HG02885 (cell line): ENCODE data around the gene CD81.

Experiments used
- ATAC-seq: cut with Tn5 transposase; IDR thresholded peaks from one replicate; pipeline ENCODE4 v1.9.1; 2021; ENCODE audit warnings: mild to moderate bottlenecking; ENCODE audit not compliant: unreplicated experiment, poor library complexity

CD81 gene

GRCh38 chr11:2432628-2433071 lies 55.5 kb downstream of the CD81 start:
- no peak for ATAC-seq

GRCh38 chr11:2433106-2433925 lies 56.2 kb downstream of the CD81 start:
- ATAC-seq, result no peak

GRCh38 chr11:2434008-2434407 lies 56.9 kb downstream of the CD81 start:
- ATAC-seq, result no peak

GRCh38 chr11:2434506-2435255 lies 57.6 kb downstream of the CD81 start:
- ATAC-seq, result no peak

- ATAC-seq, result no peak
Observed at GRCh38 chr11:2435288-2436012, 58.3 kb downstream of the CD81 start.

- no peak for ATAC-seq
Observed at GRCh38 chr11:2436013-2436520, 59.0 kb downstream of the CD81 start.

GRCh38 chr11:2436521-2437031 lies 59.5 kb downstream of the CD81 start:
- no peak for ATAC-seq

- ATAC-seq, result no peak
Observed at GRCh38 chr11:2437516-2437915, 60.4 kb downstream of the CD81 start.

GRCh38 chr11:2439820-2440219 lies 62.7 kb downstream of the CD81 start:
- no peak for ATAC-seq

- no peak for ATAC-seq
Observed at GRCh38 chr11:2440646-2441045, 63.5 kb downstream of the CD81 start.

GRCh38 chr11:2441171-2441570 lies 64.1 kb downstream of the CD81 start:
- no peak for ATAC-seq

- no peak for ATAC-seq
Observed at GRCh38 chr11:2442589-2442988, 65.5 kb downstream of the CD81 start.

- ATAC-seq, result no peak
Observed at GRCh38 chr11:2443406-2443805, 66.3 kb downstream of the CD81 start.

GRCh38 chr11:2443881-2444820 lies 67.0 kb downstream of the CD81 start, which contains the start of gene TRPM5:
TRPM5 (minus strand) TSS chr11:2444514; CDS start chr11:2423036, 21,478 bp downstream.
- no peak for ATAC-seq

GRCh38 chr11:2444821-2445745 lies 68.0 kb downstream of the CD81 start, which contains the start of gene KCNQ1:
KCNQ1 (plus strand) TSS chr11:2445008; CDS start chr11:2445099, 91 bp downstream.
- ATAC-seq, result no peak

- no peak for ATAC-seq
Observed at GRCh38 chr11:2445746-2446551, 68.8 kb downstream of the CD81 start.

- no peak for ATAC-seq
Observed at GRCh38 chr11:2446590-2447252, 69.6 kb downstream of the CD81 start.
